Medulla oblongata (tissue), 1 donor: ENCODE measurements around the gene MB21D2.

Experiments
- DNase-seq: peaks from one replicate; pipeline ENCODE4 v3.0.0-alpha.2; 2015; ENCODE audit errors: extremely low spot score

Gene MB21D2

DNA sequence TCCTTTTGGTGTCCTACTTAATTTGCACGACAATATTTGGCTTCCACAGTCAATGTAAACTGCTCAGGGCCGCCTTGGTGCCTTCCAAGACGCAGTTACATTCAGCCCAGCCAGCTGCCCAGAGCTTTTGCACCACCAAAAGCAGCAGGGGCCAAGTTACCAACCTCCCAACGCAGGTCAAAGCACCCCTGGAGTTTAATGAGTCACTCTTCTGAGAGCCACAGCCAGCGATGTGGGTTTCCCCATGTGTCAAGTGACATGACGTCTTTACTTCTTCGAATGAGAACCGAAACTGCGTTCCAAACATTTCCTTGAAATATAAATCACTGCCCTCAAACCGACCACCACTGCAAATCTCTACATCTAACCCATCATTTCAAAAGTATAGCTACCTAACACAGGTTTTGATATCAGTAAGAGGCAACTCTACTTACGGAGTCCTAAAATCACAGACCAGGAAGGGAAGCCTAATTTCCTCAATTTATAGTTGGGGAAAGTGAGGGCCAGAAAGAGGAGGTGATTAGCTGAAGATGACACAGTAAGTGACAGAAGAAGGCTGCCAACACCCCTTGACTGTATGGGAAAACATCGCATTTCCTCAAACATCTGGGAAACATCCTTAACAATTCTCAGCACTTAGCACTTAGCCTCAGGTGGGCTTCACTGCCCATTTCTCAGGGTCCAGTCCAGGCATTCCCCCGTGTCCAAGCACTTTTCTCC is 24.5 kb downstream of the MB21D2 start:
- peak; percentile 81 for DNase-seq

DNA sequence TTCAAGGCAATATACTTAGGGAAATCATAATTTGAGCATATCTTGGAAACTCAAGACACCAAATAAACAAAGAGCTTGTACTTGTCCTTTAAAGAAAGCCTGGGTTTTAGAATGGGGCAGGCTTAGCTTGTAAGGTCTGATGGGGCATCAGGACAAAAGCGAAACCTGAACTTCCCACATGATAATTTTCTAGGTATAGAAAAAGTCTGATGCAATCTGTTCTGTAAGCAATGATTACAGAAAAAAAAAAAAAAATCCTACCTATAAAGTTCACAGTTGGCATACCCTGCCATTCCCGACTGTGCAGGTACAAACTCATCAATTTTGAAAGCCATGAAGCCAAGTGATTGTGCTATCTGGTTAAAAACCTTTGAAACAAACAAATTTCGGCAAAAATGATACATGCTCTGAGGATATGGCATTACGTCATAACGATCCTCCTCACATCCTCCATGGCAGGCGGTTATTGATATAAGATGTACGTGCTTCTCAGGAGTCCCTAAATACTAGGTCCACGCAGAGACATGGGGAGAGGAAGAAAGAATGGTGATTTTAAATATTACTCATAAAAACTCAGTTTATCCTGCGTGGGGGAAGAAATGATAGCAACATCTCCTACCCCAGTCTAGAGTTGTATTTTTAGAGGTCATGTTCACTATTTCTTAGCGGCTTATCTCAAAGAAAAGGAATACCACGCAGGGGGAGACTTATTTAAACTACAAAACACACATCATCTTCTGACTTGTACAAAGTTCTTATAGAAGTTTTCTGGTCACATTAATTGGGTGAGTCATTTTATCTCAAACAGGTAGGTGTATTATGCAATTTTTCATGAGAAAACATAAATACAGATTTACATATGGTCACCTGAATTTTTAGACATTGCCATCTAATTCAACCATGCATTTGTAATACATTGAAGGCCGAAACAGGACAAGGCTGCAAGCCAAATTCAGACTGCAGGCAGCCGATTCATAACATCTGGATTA is 27.0 kb downstream of the MB21D2 start:
- DNase-seq, result no peak

GRCh38 chr3:192889679-192890078 is 28.0 kb downstream of the MB21D2 start:
- no peak for DNase-seq

GRCh38 chr3:192888190-192888589 is 29.5 kb downstream of the MB21D2 start:
- no peak for DNase-seq

GRCh38 chr3:192887701-192888100 is 30.0 kb downstream of the MB21D2 start:
- no peak for DNase-seq

- no peak for DNase-seq
Measured at GRCh38 chr3:192887047-192887446, 30.6 kb downstream of the MB21D2 start.

- DNase-seq, result no peak
Measured at GRCh38 chr3:192884777-192885773, 32.6 kb downstream of the MB21D2 start.

DNA sequence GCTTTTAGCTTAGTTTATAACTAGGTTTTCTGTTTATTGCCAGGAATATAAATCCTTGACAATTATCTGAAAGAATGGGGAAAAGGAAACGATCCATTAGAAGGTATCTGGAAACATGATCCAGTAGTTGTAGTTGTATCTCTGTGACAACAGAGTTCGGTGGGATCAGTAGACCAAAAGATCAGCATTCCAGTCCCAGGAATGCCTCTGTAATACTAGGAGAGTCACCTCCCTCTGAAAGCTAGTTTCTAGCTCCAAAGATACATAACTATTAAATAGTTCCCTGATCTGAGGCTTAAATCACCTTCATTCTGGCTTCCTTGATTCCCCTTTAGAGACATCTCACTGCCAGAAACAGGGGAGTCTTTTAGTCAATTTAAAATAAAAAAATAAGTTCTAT is 34.1 kb downstream of the MB21D2 start:
- DNase-seq, result no peak

GRCh38 chr3:192881159-192881786 is 36.4 kb downstream of the MB21D2 start:
- DNase-seq, result no peak

DNA sequence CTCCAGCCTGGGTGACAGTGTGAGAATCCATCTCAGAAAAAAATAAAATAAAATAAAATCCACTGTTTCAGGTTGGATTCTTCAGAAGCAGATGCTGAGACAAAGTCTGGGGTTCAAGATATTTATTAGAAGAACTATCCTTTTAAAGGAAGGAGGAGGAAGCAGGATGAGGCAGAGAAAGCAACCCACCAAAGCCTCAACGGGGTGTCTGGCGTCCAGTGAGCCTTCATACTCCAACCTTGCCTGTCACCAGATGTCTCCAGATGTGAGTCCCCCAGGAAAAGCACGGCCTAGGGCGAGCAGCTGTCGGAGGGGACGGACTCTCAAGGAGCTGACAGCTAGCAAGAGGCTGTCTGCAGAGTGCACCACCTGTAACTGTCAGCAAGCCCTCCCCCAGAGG is 37.3 kb downstream of the MB21D2 start:
- DNase-seq, result no peak

DNA sequence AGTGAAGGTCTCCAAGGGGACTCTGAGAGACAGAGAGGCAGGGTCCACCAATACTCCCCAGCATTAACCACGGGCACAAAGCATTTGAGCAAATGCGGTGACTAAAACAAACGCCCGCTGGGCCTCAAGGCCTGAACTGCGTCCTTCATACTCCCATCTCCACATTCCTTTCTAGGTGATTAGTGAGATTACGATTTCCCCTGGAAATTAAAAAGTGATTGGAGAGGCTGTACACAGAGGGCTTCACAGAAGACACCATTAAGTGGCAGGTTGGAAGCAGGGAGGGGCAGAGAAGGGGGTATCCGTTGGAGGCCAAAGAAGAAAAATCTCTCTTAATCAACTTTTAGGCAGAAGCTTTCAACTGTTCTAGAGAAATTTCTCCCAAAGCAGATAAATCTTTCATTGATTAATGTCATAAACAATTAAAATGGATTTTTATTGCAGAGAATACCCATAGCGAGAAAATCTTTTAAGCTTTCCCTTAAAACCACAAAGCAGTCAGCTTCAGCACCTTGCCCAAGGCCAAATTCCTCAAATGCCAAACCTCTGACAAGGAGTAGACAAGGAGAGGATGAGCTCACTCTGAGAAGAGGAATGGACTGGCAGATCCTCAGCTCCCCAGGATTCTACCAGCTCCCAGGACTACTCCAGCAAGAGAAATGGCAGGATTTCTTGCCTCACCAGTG is 38.2 kb downstream of the MB21D2 start:
- no peak for DNase-seq

DNA sequence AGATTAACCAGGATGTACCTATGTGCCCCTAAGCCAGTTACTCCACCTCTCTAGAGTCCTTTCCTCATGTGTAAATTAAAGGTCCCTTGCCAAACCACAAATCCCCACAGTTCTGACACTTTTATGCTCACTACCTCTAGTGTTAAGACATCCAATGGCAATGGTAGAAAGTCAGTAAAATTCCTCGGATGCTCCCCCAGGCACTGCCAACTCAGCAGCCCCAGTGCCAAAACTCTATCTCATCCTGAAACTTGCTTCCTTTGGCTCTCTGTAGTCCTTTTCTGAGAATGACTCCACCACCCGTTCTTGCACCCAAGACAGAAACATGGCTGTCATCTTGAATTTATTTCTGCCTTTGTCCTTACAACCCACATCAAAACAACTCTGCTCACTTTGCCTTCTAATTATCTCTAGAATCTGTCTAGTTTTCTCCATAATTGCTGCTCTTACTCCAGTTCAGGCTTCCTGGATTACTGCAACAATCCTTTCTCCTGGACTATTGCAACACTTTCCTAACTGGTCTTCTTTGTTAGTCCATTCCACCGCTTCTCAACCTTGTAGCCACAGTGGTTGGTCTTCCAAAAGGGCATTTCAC is 41.6 kb downstream of the MB21D2 start:
- no peak for DNase-seq

GRCh38 chr3:192870822-192871221 is 46.8 kb downstream of the MB21D2 start:
- no peak for DNase-seq

- DNase-seq, result no peak
Measured at GRCh38 chr3:192869131-192870031, 48.3 kb downstream of the MB21D2 start.

- no peak for DNase-seq
Measured at GRCh38 chr3:192867645-192868044, 50.0 kb downstream of the MB21D2 start.

- DNase-seq, result no peak
Measured at GRCh38 chr3:192866804-192867203, 50.9 kb downstream of the MB21D2 start.

GRCh38 chr3:192864941-192865340 is 52.7 kb downstream of the MB21D2 start:
- DNase-seq, result no peak

- no peak for DNase-seq
Measured at GRCh38 chr3:192863091-192863420, 54.6 kb downstream of the MB21D2 start.

- no peak for DNase-seq
Measured at GRCh38 chr3:192862408-192863090, 55.1 kb downstream of the MB21D2 start.
